GM18498 (cell line): Measurements from ENCODE around the gene DNAJC9.

ENCODE experiments used
- ATAC-seq: cut with Tn5 transposase; IDR thresholded peaks from one replicate; pipeline ENCODE4 v1.9.1; 2021; ENCODE audit warnings: mild to moderate bottlenecking, moderate library complexity; ENCODE audit not compliant: unreplicated experiment

DNAJC9 gene

GRCh38 chr10:73239908-73240307 is 7.1 kb downstream of the DNAJC9 start:
- ATAC-seq = no peak

- no peak for ATAC-seq
Measured at GRCh38 chr10:73238990-73239566, 8.0 kb downstream of the DNAJC9 start.

GRCh38 chr10:73234695-73235094 is 12.4 kb downstream of the DNAJC9 start:
- no peak for ATAC-seq

GRCh38 chr10:73233883-73234282 is 13.2 kb downstream of the DNAJC9 start:
- ATAC-seq = no peak

- no peak for ATAC-seq
Measured at GRCh38 chr10:73232887-73233286, 14.2 kb downstream of the DNAJC9 start.

- ATAC-seq = no peak
Measured at GRCh38 chr10:73229567-73229966, 17.5 kb downstream of the DNAJC9 start.

GRCh38 chr10:73228247-73228646 is 18.8 kb downstream of the DNAJC9 start:
- ATAC-seq = no peak

GRCh38 chr10:73226663-73227062 is 20.4 kb downstream of the DNAJC9 start:
- no peak for ATAC-seq

- no peak for ATAC-seq
Measured at GRCh38 chr10:73225518-73225917, 21.5 kb downstream of the DNAJC9 start.

GRCh38 chr10:73220989-73221388 is 26.1 kb downstream of the DNAJC9 start:
- ATAC-seq = no peak

GRCh38 chr10:73219384-73219783 is 27.7 kb downstream of the DNAJC9 start:
- ATAC-seq = no peak

- no peak for ATAC-seq
Measured at GRCh38 chr10:73218431-73219191, 28.4 kb downstream of the DNAJC9 start.

GRCh38 chr10:73217628-73218027 is 29.4 kb downstream of the DNAJC9 start:
- ATAC-seq = no peak

- ATAC-seq = no peak
Measured at GRCh38 chr10:73215749-73216148, 31.3 kb downstream of the DNAJC9 start.

- no peak for ATAC-seq
Measured at GRCh38 chr10:73211106-73211811, 35.8 kb downstream of the DNAJC9 start.

GRCh38 chr10:73210395-73211105 is 36.5 kb downstream of the DNAJC9 start:
- ATAC-seq = no peak

GRCh38 chr10:73209705-73210104 is 37.4 kb downstream of the DNAJC9 start:
- no peak for ATAC-seq

- ATAC-seq = no peak
Measured at GRCh38 chr10:73207883-73208282, 39.2 kb downstream of the DNAJC9 start.

- ATAC-seq = no peak
Measured at GRCh38 chr10:73206385-73206784, 40.7 kb downstream of the DNAJC9 start.

GRCh38 chr10:73205890-73206289 is 41.2 kb downstream of the DNAJC9 start:
- ATAC-seq = no peak

GRCh38 chr10:73205081-73205480 is 42.0 kb downstream of the DNAJC9 start:
- ATAC-seq = no peak
